Measurements from ENCODE around the gene ABITRAM.
"Not testable (repeated sequence)": the region's sequence is repeated elsewhere in the genome, so short reads cannot be mapped to it uniquely, and the experiment has no call there.

The ABITRAM gene

GRCh38 chr9:108934323-108934893 is at the start of gene ABITRAM:
TSS of gene ABITRAM (plus strand) at chr9:108934400. CDS start at chr9:108934487, 87 bp downstream.
- peak; percentile 56 for DNase-seq (ENCODE audit: low read depth)

- DNase-seq (ENCODE audit: low read depth), result no peak
Observed at GRCh38 chr9:108884701-108885100, 49.5 kb upstream of the ABITRAM start.

- peak; percentile 10 for DNase-seq (ENCODE audit: low read depth)
Observed at GRCh38 chr9:108885643-108886348, 48.4 kb upstream of the ABITRAM start.

- not testable (repeated sequence) for DNase-seq (ENCODE audit: low read depth)
Observed at GRCh38 chr9:108886594-108887271, 47.5 kb upstream of the ABITRAM start.

GRCh38 chr9:108889649-108890067 is 44.5 kb upstream of the ABITRAM start:
- no peak for DNase-seq (ENCODE audit: low read depth)

GRCh38 chr9:108894225-108894997 is 39.8 kb upstream of the ABITRAM start:
- no peak for DNase-seq (ENCODE audit: low read depth)

GRCh38 chr9:108897324-108898096 is 36.7 kb upstream of the ABITRAM start:
- DNase-seq (ENCODE audit: low read depth), result no peak

- DNase-seq (ENCODE audit: low read depth), result not testable (repeated sequence)
Observed at GRCh38 chr9:108899023-108899695, 35.0 kb upstream of the ABITRAM start.

GRCh38 chr9:108900176-108900575 is 34.0 kb upstream of the ABITRAM start:
- DNase-seq (ENCODE audit: low read depth), result no peak

GRCh38 chr9:108903420-108904103 is 30.6 kb upstream of the ABITRAM start:
- DNase-seq (ENCODE audit: low read depth), result no peak

GRCh38 chr9:108904161-108904560 is 30.0 kb upstream of the ABITRAM start:
- no peak for DNase-seq (ENCODE audit: low read depth)

- no peak for DNase-seq (ENCODE audit: low read depth)
Observed at GRCh38 chr9:108905494-108905893, 28.7 kb upstream of the ABITRAM start.

- no peak for DNase-seq (ENCODE audit: low read depth)
Observed at GRCh38 chr9:108910402-108910801, 23.8 kb upstream of the ABITRAM start.

- no peak for DNase-seq (ENCODE audit: low read depth)
Observed at GRCh38 chr9:108910914-108911313, 23.3 kb upstream of the ABITRAM start.

- DNase-seq (ENCODE audit: low read depth), result no peak
Observed at GRCh38 chr9:108911820-108912219, 22.4 kb upstream of the ABITRAM start.

- no peak for DNase-seq (ENCODE audit: low read depth)
Observed at GRCh38 chr9:108913391-108913790, 20.8 kb upstream of the ABITRAM start.

- DNase-seq (ENCODE audit: low read depth), result no peak
Observed at GRCh38 chr9:108919517-108919916, 14.7 kb upstream of the ABITRAM start.

- not testable (repeated sequence) for DNase-seq (ENCODE audit: low read depth)
Observed at GRCh38 chr9:108920401-108920800, 13.8 kb upstream of the ABITRAM start.

- DNase-seq (ENCODE audit: low read depth), result no peak
Observed at GRCh38 chr9:108921200-108921599, 13.0 kb upstream of the ABITRAM start.

GRCh38 chr9:108924466-108924865 is 9.7 kb upstream of the ABITRAM start:
- no peak for DNase-seq (ENCODE audit: low read depth)

Measured in stimulated activated CD8-positive, alpha-beta memory T cell treated with anti-CD3 and anti-CD28 coated beads, Interleukin-15, amount 100 ng/mL, for 24 hours (primary cell).